ENCODE measurements around the gene NAALADL2.
"Not testable (repeated sequence)": the region's sequence is repeated elsewhere in the genome, so short reads cannot be mapped to it uniquely, and the experiment has no call there.

GRCh38 chr3:175370426-175370825 lies 511.3 kb downstream of the NAALADL2 start:
- not testable (repeated sequence) for TF ChIP-seq POLR2AphosphoS5 (IDR thresholded peaks at IDR 0.05; ENCODE audit: low read depth, low read length); SUZ12 (IDR thresholded peaks at IDR 0.05; ENCODE audit: low read length); RAD21 (IDR thresholded peaks at IDR 0.05 in 1 of 2, conservative IDR thresholded peaks at IDR 0.05 in 1 of 2; ENCODE audit: low read depth in 2 of 2, low read length in 2 of 2); BRCA1 (IDR thresholded peaks at IDR 0.05; ENCODE audit: low read depth, low read length); SIN3A (conservative IDR thresholded peaks at IDR 0.05 in 1 of 2, IDR thresholded peaks at IDR 0.05 in 1 of 2; ENCODE audit: low read depth in 1 of 2, low read length in 2 of 2); POLR2A (IDR thresholded peaks at IDR 0.05; ENCODE audit: control extremely low read depth in 1 of 2, low read depth in 2 of 2, low read length in 2 of 2)
- TF ChIP-seq, protein P1, sequence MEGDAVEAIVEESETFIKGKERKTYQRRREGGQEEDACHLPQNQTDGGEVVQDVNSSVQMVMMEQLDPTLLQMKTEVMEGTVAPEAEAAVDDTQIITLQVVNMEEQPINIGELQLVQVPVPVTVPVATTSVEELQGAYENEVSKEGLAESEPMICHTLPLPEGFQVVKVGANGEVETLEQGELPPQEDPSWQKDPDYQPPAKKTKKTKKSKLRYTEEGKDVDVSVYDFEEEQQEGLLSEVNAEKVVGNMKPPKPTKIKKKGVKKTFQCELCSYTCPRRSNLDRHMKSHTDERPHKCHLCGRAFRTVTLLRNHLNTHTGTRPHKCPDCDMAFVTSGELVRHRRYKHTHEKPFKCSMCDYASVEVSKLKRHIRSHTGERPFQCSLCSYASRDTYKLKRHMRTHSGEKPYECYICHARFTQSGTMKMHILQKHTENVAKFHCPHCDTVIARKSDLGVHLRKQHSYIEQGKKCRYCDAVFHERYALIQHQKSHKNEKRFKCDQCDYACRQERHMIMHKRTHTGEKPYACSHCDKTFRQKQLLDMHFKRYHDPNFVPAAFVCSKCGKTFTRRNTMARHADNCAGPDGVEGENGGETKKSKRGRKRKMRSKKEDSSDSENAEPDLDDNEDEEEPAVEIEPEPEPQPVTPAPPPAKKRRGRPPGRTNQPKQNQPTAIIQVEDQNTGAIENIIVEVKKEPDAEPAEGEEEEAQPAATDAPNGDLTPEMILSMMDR (IDR thresholded peaks at IDR 0.05; ENCODE audit: control extremely low read depth in 1 of 3, insufficient read depth in 1 of 3, low read depth in 1 of 3, low read length in 3 of 3), result not testable (repeated sequence)
